GM12892 (cell line): ENCODE data around the gene PRKAR1B.

Experiments
- DNase-seq: peaks from one replicate; pipeline ENCODE4 v3.0.0; 2011; ENCODE audit not compliant: insufficient read length
- FAIRE-seq: peaks from 2 replicates; lab custom pipeline; 2011; peaks lifted over from hg19 to GRCh38; lab: Jason Lieb, UNC
- POLR2A ChIP-seq: IDR thresholded peaks from 2 replicates; pipeline ENCODE4 v1.6.1; 2011; ENCODE audit warnings: low read depth, low read length, control low read depth
- POLR2AphosphoS5 ChIP-seq: IDR thresholded peaks from 2 replicates; pipeline ENCODE4 v1.6.1; 2011; ENCODE audit warnings: low read depth, low read length, control low read depth
- TAF1 ChIP-seq: IDR thresholded peaks from 2 replicates; pipeline ENCODE4 v1.6.1; 2011; ENCODE audit warnings: low read depth, mild to moderate bottlenecking, control low read depth, low read length, borderline replicate concordance

PRKAR1B gene

GRCh38 chr7:575425-576366 lies 151.4 kb downstream of the PRKAR1B start:
- FAIRE-seq: no peak
- no peak for DNase-seq
- TF ChIP-seq TAF1 (no peak), POLR2AphosphoS5 (no peak), POLR2A (no peak)

- TF ChIP-seq TAF1 (no peak), POLR2AphosphoS5 (no peak)
- FAIRE-seq (no peak), DNase-seq (no peak)
These were observed 152.3 kb downstream of the PRKAR1B start for GRCh38 chr7:574661-575395.

GRCh38 chr7:573933-574381 lies 153.1 kb downstream of the PRKAR1B start:
- no peak for DNase-seq
- FAIRE-seq: no peak
- TF ChIP-seq TAF1 (no peak), POLR2A (no peak), POLR2AphosphoS5 (no peak)

GRCh38 chr7:573269-573932 lies 153.7 kb downstream of the PRKAR1B start:
- FAIRE-seq (no peak), DNase-seq (no peak)
- no peak for TF ChIP-seq POLR2AphosphoS5
- no peak for TF ChIP-seq POLR2A
- no peak for TF ChIP-seq TAF1

GRCh38 chr7:572416-573268 lies 154.4 kb downstream of the PRKAR1B start:
- DNase-seq (no peak), FAIRE-seq (no peak)
- no peak for TF ChIP-seq POLR2AphosphoS5
- TF ChIP-seq POLR2A: no peak
- TF ChIP-seq TAF1: no peak

GRCh38 chr7:571718-572415 lies 155.2 kb downstream of the PRKAR1B start:
- FAIRE-seq (no peak), DNase-seq (no peak)
- TF ChIP-seq TAF1: no peak
- TF ChIP-seq POLR2A: no peak
- no peak for TF ChIP-seq POLR2AphosphoS5

- DNase-seq: no peak
- TF ChIP-seq TAF1 (no peak), POLR2AphosphoS5 (no peak), POLR2A (no peak)
- no peak for FAIRE-seq
These were observed 155.9 kb downstream of the PRKAR1B start for GRCh38 chr7:571096-571717.

GRCh38 chr7:570801-571070 lies 156.3 kb downstream of the PRKAR1B start:
- no peak for FAIRE-seq
- TF ChIP-seq TAF1 (no peak), POLR2AphosphoS5 (no peak), POLR2A (no peak)
- DNase-seq: no peak

GRCh38 chr7:569996-570800 lies 156.9 kb downstream of the PRKAR1B start:
- TF ChIP-seq POLR2AphosphoS5 (no peak), POLR2A (no peak), TAF1 (no peak)
- no peak for FAIRE-seq
- DNase-seq: no peak
